Brain pericyte (primary cell): ENCODE measurements around the gene CRACR2A.

ENCODE experiments used
- DNase-seq: peaks from one replicate; pipeline ENCODE4 v3.0.0-alpha.2; 2012; ENCODE audit warnings: low read depth, low spot score

Gene CRACR2A

DNA sequence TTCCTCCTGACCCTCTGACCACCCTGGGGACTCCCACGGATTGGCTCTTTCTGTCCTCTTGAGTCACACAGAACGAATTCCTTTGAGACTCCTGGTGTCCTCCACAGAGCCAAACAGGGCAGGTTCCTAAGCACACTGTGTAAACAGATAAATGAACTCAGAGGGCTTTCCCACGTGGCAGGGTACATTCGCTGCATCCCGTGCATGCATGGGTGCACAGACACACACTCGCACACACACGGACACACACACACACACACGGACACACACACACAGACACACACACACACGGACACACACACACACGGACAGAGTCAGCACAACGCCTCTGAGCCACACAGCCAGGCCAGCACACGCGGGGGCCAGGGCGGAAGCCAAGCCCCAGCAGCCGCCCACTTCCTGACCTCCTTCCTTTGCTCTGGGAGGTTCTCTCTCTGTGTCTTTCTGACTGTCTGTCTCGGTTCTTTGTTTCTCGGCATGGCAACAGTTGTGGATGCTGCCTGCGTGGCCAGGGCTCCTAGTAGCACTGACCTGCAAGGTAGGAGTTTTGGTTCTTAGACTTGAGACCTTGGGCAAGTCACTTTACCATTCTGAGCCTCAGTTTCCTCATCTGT is 706 bp downstream of the CRACR2A start:
- no peak for DNase-seq

- no peak for DNase-seq
Observed at GRCh38 chr12:3751151-3752095, 1.5 kb downstream of the CRACR2A start.

DNA sequence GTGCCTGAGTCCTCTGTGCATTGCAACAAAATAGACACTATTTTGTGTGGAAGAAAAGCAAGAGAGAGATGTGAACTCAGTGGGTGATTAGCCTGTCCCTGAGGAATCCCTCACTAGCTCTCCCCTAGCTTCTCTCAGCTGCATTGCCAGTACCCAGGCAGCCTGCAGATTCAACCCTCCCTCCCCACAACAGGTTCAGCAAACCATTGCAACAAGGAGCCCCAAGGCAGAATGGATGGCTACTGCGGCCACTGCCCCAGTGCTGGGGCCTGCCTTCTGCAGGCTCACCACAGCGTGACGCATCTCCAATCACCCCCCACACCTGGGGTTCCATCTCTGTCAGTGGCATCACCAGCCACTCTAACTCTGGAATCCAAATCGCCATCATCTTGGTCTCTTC is 2.3 kb downstream of the CRACR2A start:
- DNase-seq, result no peak

GRCh38 chr12:3748620-3749019 is 4.3 kb downstream of the CRACR2A start:
- DNase-seq, result no peak

GRCh38 chr12:3747976-3748619 is 4.8 kb downstream of the CRACR2A start:
- DNase-seq, result no peak

- no peak for DNase-seq
Observed at GRCh38 chr12:3747543-3747942, 5.4 kb downstream of the CRACR2A start.

GRCh38 chr12:3746758-3747157 is 6.2 kb downstream of the CRACR2A start:
- no peak for DNase-seq

GRCh38 chr12:3745152-3745551 is 7.8 kb downstream of the CRACR2A start:
- no peak for DNase-seq

- no peak for DNase-seq
Observed at GRCh38 chr12:3744229-3744901, 8.5 kb downstream of the CRACR2A start.

DNA sequence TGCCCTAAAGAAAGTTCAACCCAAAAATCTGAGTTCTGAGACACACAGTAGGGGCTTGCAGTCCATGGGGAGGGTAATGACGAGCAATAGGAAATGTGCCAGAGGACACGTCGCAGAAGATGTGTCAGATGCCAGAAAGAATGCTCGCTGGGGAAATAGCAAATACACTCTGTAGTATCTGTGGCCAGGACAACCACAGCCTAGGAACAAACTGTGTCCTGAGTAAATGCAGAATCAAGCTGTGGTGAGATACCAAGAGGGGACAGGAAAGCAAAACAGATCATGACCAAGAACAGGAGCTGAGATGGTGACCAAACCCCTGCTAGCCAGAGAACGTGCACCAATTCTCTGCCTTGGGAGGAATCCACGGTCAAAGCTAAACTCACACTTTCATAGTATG is 9.1 kb downstream of the CRACR2A start:
- DNase-seq, result no peak

DNA sequence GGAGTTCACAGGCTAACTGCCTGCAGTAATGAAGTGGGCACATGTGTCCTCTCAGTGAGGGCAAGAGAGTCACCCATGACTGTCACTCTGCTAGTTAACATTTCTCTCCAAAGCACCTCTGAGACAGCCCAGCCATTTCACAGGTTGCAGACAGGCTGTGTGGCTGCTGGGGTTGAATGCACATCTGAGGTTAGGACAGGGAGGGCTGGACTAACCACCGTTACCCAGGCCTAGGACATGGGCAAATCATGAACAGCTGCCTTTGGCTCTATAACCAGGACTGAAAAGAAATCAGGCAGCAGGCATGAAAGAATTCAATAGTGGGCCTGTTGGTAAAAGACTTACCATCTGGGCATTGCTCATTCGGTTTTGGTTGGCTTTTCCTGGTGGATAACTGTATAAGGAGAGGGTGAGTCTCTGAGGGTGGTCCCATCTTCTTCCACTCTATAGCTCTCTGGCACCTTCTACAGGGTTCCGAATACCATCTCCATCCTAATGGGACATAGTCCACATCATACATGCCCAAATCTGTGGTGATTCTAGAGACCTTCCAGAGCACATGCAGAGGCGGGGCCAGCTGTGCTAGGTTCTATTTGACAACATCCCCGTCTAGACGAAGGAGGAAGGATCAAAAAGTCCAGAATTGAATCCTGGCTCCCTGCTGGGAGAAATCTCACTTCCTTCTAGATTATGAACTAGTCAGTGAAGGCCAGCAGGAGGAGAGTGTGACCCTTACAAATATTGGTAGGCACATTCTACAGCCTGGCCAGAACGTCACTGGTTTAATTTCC is 10.8 kb downstream of the CRACR2A start:
- no peak for DNase-seq

DNA sequence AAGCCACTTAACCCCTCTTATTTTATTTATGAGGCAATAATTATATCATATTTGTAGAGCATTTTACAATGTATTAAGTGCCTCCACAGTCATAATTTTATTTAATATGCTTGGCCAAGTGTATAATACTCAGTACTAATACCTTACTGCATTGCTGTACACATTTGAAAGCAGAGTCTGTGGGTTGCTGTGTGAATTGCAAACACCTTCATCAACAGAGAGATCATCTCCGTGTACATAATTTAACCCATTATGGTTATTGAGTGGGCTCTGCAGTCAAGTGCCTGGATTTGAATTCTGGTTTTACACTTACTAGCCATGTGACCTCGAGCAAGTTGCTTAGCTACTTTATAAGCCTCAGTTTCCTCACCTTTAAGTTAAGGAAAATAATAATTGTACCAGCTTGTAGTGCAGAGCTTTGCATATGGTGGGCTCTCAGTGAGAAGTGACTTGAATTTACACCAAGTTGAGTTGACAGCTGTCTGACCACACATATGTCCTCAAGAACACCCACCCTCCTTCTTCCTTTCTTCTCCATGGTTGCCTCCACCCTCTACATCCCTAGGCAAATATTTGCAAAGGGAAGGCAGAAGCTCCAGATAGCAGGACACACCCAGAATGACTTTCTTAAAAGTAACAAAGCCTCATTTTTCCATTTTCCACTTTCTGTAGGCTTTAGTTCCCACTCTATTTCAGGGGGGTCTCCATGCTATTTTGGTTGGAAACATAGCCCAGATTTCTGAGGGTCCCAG is 12.3 kb downstream of the CRACR2A start:
- DNase-seq, result no peak

DNA sequence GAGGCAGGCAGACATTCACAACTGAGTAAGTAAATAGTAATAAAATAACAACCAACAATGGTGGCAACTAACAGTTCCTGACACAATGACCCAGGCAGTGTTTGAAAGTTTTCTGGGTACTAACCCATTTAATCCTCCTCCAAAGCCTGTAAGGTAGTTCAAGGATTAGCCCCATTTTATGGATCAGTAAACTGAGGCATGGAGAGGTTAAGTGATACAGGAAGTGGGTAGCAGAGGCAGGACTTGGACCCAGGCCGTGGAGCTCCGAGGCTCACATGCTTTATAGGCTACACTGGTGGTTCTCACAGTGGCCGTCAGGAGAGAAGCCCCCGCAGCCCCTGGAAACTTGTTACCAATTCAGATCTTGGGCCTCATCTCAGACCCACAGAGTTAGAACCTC is 17.5 kb downstream of the CRACR2A start:
- DNase-seq, result no peak

GRCh38 chr12:3732901-3733300 is 20.0 kb downstream of the CRACR2A start:
- DNase-seq, result no peak

DNA sequence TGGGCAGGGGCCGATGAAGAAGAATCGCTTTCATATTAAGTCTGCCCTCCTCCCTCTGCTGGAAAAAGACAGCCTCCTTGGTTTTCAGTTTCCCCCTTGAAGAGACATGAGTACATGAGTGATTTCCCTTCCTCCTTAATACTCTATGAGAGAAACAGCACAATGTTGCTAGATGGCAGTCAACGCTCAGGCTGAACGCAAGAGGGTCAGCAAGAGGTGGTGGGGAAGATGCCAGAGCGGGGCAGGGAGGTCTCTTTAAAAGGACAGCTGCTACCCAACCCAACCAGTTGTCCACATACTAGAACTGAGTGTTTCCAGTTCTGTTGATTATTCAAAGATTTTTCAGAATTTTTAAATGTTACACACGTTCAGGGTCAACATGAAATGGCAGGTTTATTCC is 22.8 kb downstream of the CRACR2A start:
- DNase-seq, result no peak

- no peak for DNase-seq
Observed at GRCh38 chr12:3728686-3729085, 24.2 kb downstream of the CRACR2A start.

DNA sequence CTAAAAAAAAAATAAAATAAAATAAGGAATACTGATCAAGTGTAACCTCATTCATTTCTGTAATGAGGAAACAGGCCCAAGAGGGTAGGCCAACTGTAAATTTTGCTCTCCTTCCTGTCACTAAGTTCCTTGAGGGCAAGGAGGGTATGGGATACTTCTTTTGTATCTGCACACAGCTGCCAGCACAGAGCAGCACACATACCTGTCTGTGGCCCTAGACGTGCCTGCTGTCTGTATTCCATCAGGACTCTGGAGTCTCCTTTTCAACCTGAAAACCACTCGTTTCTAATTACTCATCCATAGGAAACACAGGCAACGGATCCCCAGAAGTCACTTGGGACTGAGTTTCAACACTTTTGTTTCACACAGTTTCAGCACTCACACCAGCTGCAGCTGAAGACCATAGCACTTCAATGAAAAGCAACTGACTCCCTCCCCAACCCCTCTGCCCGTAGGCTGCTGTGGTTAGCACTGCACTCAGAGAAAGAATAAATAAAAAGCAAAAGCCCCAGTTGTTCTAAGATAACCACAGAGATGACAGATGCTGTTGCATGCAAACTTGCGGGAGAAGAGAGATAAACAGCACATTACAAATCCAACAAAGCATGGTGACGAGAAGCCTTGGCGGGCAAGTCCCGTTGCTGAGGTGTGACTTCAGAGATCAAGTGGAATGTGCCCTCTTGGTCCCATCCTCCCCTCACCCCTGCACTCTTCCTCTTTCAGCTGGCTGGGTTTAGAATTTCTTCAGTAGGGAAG is 24.9 kb downstream of the CRACR2A start:
- DNase-seq, result no peak

DNA sequence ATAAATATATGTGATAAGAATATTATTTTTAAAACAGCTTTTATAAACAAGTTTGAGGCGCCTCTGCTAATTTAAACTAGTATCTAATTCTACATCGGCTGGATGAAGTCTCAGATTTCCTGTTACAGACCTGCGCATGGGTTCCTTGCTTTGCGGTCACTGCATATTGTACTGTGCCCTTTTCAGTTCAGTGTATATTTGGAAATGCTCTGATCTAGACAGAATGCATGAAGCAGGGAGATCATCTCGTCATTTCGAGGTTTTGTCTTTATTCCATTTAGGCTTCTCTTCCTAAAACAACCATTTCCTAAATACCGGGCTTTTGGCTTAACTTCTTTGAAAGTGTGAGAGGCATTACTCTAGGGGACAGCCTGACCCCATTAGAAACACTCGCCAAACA is 25.6 kb downstream of the CRACR2A start:
- DNase-seq, result no peak

DNA sequence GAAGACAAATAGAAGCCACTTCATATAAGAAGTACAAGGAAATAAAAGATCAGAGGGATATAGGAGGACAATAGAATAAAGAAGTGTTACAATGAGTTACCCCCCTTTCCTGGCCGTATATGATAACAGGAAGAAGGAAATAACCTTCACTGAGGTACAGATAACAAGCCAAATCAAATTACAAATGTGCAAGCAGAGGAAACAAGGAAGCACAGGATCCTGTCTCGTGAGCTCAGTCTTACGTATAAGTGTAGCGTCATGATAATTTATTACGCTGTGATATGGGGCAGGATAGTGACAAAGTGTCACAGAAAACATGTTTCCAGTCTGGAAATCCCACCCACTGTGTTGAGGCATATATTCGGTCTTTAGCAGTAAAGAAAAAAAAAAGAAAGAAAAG is 26.5 kb downstream of the CRACR2A start:
- no peak for DNase-seq
